Psoas muscle (tissue), 8 donors: Measurements from ENCODE around the gene TAMM41. TPM values are rescaled to one million over a fixed set of nuclear protein-coding genes. Genes with fewer than 3 reads are reported as not detected.
"Not testable (repeated sequence)": the region's sequence is repeated elsewhere in the genome, so short reads cannot be mapped to it uniquely, and the experiment has no call there.

ENCODE experiments used
- ATAC-seq, 4 donors: fragments of 200-7000 bp; cut with Tn5 transposase; one replicate each; pipeline ENCODE4 v1.9.1; 2020; ENCODE audit warnings: moderate library complexity in 3 of 4, mild to moderate bottlenecking in 2 of 4
- DNase-seq, 2 donors: peaks; one replicate each; pipeline ENCODE4 v3.0.0-alpha.2; 2020
- H3K27ac ChIP-seq: fragments of 200-600 bp; one replicate; pipeline ENCODE4 v1.8.0; 2022
- H3K27me3 ChIP-seq, 3 donors: fragments of 200-600 bp in 1 of 3; one replicate each; pipeline versions ENCODE4 v1.6.1 to v1.8.0; 2013 to 2022; ENCODE audit warnings: low read length in 2 of 3, mild to moderate bottlenecking in 2 of 3, moderate library complexity in 1 of 3; ENCODE audit not compliant: insufficient read depth in 3 of 3
- H3K36me3 ChIP-seq, 2 donors: fragments of 200-600 bp in 1 of 2; one replicate each; pipeline versions ENCODE4 v1.6.1 to v1.8.0; 2013 to 2022; ENCODE audit warnings: low read depth in 1 of 2, mild to moderate bottlenecking in 1 of 2, moderate library complexity in 1 of 2; ENCODE audit not compliant: insufficient read depth in 1 of 2
- H3K4me1 ChIP-seq: fragments of 200-600 bp; one replicate; pipeline ENCODE4 v1.8.0; 2022
- H3K4me3 ChIP-seq: fragments of 200-600 bp; one replicate; pipeline ENCODE4 v1.8.0; 2022; ENCODE audit warnings: mild to moderate bottlenecking
- H3K9me3 ChIP-seq: fragments of 200-600 bp; one replicate; pipeline ENCODE4 v1.8.0; 2022
- CTCF ChIP-seq: fragments of 200-600 bp; IDR thresholded peaks from one replicate; pipeline ENCODE4 v1.8.0; 2022; ENCODE audit warnings: antibody characterized with exemption
- WGBS, 3 donors: extraction: QIAGEN DNeasy Blood & Tissue Kit; methylation state at CpG; one replicate each; pipeline versions ENCODE4 v1.1.6 to v1.1.7; 2013; 5-methylcytosine and 5-hydroxymethylcytosine counted together
- intact Hi-C, 2 donors: fragments of 100-400 bp; cut with DNase I; formaldehyde crosslinking; loops; one replicate each; pipeline versions ENCODE4 v1.11.0 to v1.14.2; 2022
- polyA plus RNA-seq, 3 donors: library from polyadenylated mRNA; stranded (reverse); fragments of 200-250 nt; gene quantifications; one replicate each; pipeline ENCODE4 v1.2.3, GENCODE V29; 2013
- total RNA-seq, 4 donors: library from RNA; stranded (reverse); fragmentation: NEBNext Ultra II Directional in 2 of 4; extraction: Animal tissue kit (Norgen Biotek cat#: 25700) in 2 of 4; gene quantifications; one replicate each; pipeline versions ENCODE4 v1.2.1 to v1.2.4, GENCODE V29; 2021 to 2023
- donor health status: healthy with polysubstance abuse.
- donor health status: DM: no; HTN: no; CAD: no; lungs with moderate emphysema.
- donor health status: Bipolar disorder and iron deficiency.
- donor health status: healthy.
- donor health status: DM: yes; HTN: yes; CAD: no.
- donor health status: DM: no; HTN: no; CAD: no.
- donor health status: DM: no; HTN: no; CAD: no.
- donor health status: DM: yes; HTN: yes; CAD: no.

Gene TAMM41
- total and polyA plus RNA-seq, 7 donors: 5.8 to 13.1 (median 7.8) TPM

DNA sequence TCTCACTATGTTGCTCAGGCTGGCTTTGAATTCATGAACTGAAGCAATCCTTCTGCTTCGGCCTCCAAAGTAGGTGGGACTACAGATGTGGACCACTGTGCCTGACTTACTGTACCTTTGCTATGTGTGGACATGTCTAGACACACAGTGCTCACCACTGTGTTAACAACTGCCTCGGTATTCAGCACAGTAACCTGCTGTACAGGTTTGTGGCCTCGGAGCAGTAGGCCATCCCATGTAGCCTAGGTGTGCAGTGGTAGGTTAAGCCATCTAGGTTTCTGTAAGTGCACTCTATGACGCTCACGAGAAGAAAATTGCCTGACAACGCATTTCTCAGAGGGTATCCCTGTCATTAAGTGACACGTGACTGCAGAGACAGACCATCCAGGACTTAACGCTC, 70.3 kb downstream of the TAMM41 start:
- Histone ChIP-seq H3K27ac (no peak overlapping the region), H3K36me3 (no peaks in the 10 kb centered on the region), H3K4me1 (no peaks in the 10 kb centered on the region), H3K9me3 (no peaks in the 10 kb centered on the region), H3K27me3 (no peaks in the 10 kb centered on the region), H3K4me3 (no peak overlapping the region)
- no peak for DNase-seq
- WGBS, 3 donors: 95 to 96% (median 95%) methylated on average over 8 of the region's 8 CpGs
- intact Hi-C loops: no loop called here
- no peak for ATAC-seq
- TF ChIP-seq CTCF: no peak

DNA sequence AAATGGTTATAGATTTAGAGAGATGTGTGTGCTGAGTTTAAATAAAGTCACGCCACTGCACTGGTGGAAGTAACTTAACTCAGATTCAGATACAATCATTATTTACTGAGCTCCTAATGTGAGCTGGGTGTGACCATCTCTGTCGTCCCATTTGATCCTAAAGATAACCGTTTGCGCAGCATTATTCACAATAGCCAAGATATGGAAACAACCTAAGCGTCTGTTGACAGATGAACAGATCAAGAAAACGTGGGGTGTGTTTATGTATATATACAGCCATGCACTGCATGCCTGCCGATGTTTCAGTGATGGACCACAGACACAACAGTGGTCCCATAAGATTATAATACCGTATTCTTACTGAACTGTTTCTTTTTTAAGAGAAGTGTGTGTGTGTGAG, 71.2 kb downstream of the TAMM41 start:
- no peak overlapping the region for H3K4me3 ChIP-seq
- no peaks in the 10 kb centered on the region for H3K4me1 ChIP-seq

DNA sequence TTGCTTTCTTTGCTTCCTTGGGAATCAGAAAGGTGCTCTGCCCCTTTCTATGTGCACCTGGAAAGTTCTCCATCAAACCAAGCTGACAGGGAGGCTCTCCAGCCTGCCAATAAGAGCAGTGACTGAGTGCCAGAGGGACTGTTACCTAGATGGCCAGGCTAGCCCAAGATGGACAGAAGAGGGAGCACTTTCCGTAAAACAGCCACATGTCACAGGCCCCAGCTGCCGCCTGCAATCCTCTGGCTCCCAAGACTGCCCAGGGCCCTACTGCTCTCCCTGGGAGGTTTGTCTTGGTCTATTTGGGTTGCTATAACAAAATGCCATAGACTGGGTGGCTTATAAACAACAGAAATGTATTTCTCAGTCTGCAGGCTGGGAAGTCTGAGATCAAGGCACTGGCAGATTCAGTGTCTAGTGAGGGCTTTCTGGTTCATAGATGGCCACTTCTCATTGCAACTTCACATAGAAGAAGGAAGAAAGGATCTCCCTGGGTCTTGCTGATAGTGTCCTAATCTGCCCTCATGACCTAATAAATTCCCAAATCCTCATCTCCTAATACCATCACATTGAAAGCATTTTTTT, 72.3 kb downstream of the TAMM41 start:
- H3K4me1 ChIP-seq: no peaks in the 10 kb centered on the region
- TF ChIP-seq CTCF: peak; percentile 24
- intact Hi-C loops: no loop called here
- H3K9me3 ChIP-seq: no peaks in the 10 kb centered on the region
- H3K27me3 ChIP-seq: no peaks in the 10 kb centered on the region
- no peak overlapping the region for H3K27ac ChIP-seq
- WGBS, 3 donors: 14 to 37% (median 20%) methylated on average over 2 of the region's 2 CpGs
- DNase-seq (no peak), ATAC-seq (peak; percentile 59 to 81 (median 71))
- H3K36me3 ChIP-seq: no peaks in the 10 kb centered on the region
- H3K4me3 ChIP-seq: no peak overlapping the region

More for the DNA sequence above, 71.2 kb downstream of the TAMM41 start:
- Histone ChIP-seq H3K9me3 (no peaks in the 10 kb centered on the region), H3K27ac (no peak overlapping the region), H3K27me3 (no peaks in the 10 kb centered on the region), H3K36me3 (no peaks in the 10 kb centered on the region)
- no peak for DNase-seq
- no peak for TF ChIP-seq CTCF
- 92 to 93% (median 92%) methylated on average over 8 of the region's 8 CpGs for WGBS, 3 donors
- intact Hi-C loops: no loop called here
- ATAC-seq: no peak

DNA sequence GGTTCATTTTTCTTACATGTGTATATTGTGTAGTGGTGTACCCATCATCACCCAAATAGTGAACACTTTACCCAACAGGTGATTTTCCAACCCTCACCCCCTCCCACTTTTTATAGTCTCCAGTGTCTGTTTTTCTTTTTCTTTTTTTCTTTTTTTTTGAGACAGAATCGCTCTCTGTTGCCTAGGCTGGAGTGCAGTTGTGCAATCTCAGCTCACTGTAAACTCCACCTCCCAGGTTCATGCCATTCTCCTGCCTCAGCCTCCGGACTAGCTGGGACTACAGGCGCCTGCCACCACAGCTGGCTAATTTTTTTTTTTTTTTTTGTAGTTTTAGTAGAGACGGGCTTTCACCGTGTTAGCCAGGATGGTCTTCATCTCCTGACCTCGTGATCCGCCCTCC, 74.8 kb downstream of the TAMM41 start:
- H3K4me1 ChIP-seq, intact Hi-C loops, H3K27me3 ChIP-seq, ATAC-seq, H3K4me3 ChIP-seq, H3K36me3 ChIP-seq, H3K27ac ChIP-seq, DNase-seq, H3K9me3 ChIP-seq: not testable (repeated sequence)
- 70 to 81% (median 80%) methylated on average over 7 of the region's 7 CpGs for WGBS, 3 donors

DNA sequence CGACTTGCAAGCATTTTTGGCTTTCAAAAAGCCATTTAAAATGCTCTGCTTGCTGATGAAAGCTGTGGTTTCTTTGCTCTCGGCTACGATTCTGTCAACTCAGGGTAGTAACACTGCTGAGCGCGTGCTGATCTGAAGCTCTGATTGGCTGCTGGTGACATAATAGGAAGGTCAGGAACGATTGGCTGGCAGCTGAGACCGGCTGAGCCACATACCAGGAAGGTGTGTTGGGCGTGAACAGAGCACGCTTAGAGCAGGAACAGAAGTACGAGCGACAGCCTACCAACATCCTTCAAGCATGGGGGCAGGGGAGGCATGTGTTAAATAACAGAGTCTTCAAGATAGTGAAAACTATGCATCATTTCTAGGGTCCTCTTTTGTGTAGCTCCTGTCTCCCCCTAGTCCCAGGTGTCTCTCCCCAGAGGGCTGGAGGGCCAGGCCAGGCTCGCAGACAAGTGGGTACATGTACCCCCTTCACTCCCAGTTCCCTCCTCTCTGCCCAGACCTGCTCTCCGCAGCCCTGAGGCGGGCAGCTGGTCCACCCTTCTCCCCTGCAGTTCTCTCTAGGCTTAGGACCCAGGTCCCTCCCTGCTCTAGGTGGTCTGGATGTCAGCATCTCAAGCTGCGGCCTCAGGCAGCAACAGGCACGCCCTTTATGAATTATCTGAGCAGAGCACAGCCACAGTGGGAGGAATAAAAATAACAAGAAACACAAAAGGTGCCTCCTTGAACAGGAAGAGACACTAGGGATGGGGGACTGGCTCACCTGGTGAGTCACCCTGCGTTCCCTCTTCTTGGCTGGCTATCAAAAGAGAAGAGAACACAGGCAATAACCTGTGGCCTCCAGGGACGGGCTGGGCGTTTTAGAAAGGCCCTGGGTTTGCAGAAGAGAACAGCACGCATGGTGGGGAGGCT, 76.0 kb downstream of the TAMM41 start:
- no peak overlapping the region for H3K4me3 ChIP-seq
- TF ChIP-seq CTCF: no peak
- intact Hi-C loops: no loop called here
- no peaks in the 10 kb centered on the region for H3K4me1 ChIP-seq
- no peaks in the 10 kb centered on the region for H3K9me3 ChIP-seq
- no peaks in the 10 kb centered on the region for H3K36me3 ChIP-seq
- H3K27ac ChIP-seq: no peak overlapping the region
- H3K27me3 ChIP-seq: no peaks in the 10 kb centered on the region
- WGBS, 3 donors: 22 to 29% (median 26%) methylated on average over 20 of the region's 20 CpGs
- DNase-seq (peak; percentile 25 to 54), ATAC-seq (peak; percentile 67 to 80 (median 75))
